Hepatocyte (in vitro differentiated cells): ENCODE measurements around the gene TMEM86B. TPM values are rescaled to one million over a fixed set of nuclear protein-coding genes. Genes with fewer than 3 reads are reported as not detected.

Source experiments
- DNase-seq: peaks from one replicate; pipeline ENCODE4 v3.0.0-alpha.2; 2016; ENCODE audit warnings: low spot score
- H2AFZ ChIP-seq: fragments of 200-600 bp; sonication (generic); 2 replicates; pipeline ENCODE4 v1.6.0; 2016; ENCODE audit warnings: antibody characterized with exemption, mild to moderate bottlenecking
- H3K27ac ChIP-seq: fragments of 200-600 bp; sonication (generic); 2 replicates; pipeline ENCODE4 v1.5.1; 2016; ENCODE audit warnings: mild to moderate bottlenecking
- H3K27me3 ChIP-seq: fragments of 200-600 bp; sonication (generic); 2 replicates; pipeline ENCODE4 v1.6.1; 2016
- H3K36me3 ChIP-seq: fragments of 200-600 bp; sonication (generic); replicated peaks from 2 replicates; pipeline ENCODE4 v1.5.1; 2016; ENCODE audit warnings: low read depth; ENCODE audit not compliant: insufficient read depth
- H3K4me1 ChIP-seq: fragments of 200-600 bp; sonication (generic); 2 replicates; pipeline ENCODE4 v1.5.1; 2016; ENCODE audit warnings: mild to moderate bottlenecking, moderate library complexity; ENCODE audit not compliant: insufficient read depth
- H3K4me2 ChIP-seq: fragments of 200-600 bp; sonication (generic); 2 replicates; pipeline ENCODE4 v1.6.0; 2016
- H3K4me3 ChIP-seq: fragments of 200-600 bp; sonication (generic); 2 replicates; pipeline ENCODE4 v1.5.1; 2016; ENCODE audit warnings: mild to moderate bottlenecking
- H3K79me2 ChIP-seq: fragments of 200-600 bp; sonication (generic); 2 replicates; pipeline ENCODE4 v1.6.0; 2017; ENCODE audit warnings: mild to moderate bottlenecking
- H3K9me2 ChIP-seq: fragments of 200-600 bp; sonication (generic); replicated peaks from 2 replicates; pipeline ENCODE4 v1.6.0; 2017; ENCODE audit warnings: mild to moderate bottlenecking; ENCODE audit not compliant: insufficient read depth
- H3K9me3 ChIP-seq: fragments of 200-600 bp; sonication (generic); 2 replicates; pipeline ENCODE4 v1.5.1; 2016; ENCODE audit warnings: low read depth, mild to moderate bottlenecking
- H4K20me1 ChIP-seq: fragments of 200-600 bp; sonication (generic); 2 replicates; pipeline ENCODE4 v1.6.0; 2016; ENCODE audit warnings: mild to moderate bottlenecking; ENCODE audit not compliant: insufficient read depth, poor library complexity, severe bottlenecking
- CTCF ChIP-seq: fragments of 200-600 bp; sonication (generic); IDR thresholded peaks from 2 replicates; pipeline ENCODE4 v1.5.1; 2016; ENCODE audit warnings: antibody characterized with exemption, mild to moderate bottlenecking; ENCODE audit not compliant: poor library complexity
- EZH2 ChIP-seq: fragments of 200-600 bp; sonication (generic); IDR thresholded peaks from 2 replicates; pipeline ENCODE4 v1.6.1; 2016; ENCODE audit warnings: antibody characterized with exemption, mild to moderate bottlenecking, borderline replicate concordance
- EZH2phosphoT487 ChIP-seq: fragments of 200-600 bp; sonication (generic); IDR thresholded peaks from one replicate; pipeline ENCODE4 v1.6.1; 2018; ENCODE audit warnings: antibody characterized with exemption, mild to moderate bottlenecking, low read depth, moderate library complexity; ENCODE audit not compliant: unreplicated experiment, severe bottlenecking
- WGBS: methylation state at CpG from one replicate; pipeline ENCODE4 v1.1.6; 2016; ENCODE audit warnings: low lambda C conversion rate; ENCODE audit errors: missing lambda C conversion rate; 5-methylcytosine and 5-hydroxymethylcytosine counted together
- polyA plus RNA-seq: library from polyadenylated mRNA; unstranded; fragments of >200 nt; fragmentation: Nextera tagmentation; extraction: Ambion mirVana; gene quantifications from 2 replicates; pipeline ENCODE4 v1.2.1, GENCODE V29; 2016
- total RNA-seq: library from RNA; depleted of rRNA; stranded (reverse); fragments of >200 nt; gene quantifications from 2 replicates; pipeline ENCODE4 v1.2.3, GENCODE V29; 2014

TMEM86B gene
- total and polyA plus RNA-seq, 2 experiments from 2014 or later: 21.1 to 62.3 TPM

- Histone ChIP-seq H3K27me3 (no peaks in the 10 kb centered on the region), H3K9me2 (no peaks in the 10 kb centered on the region), H3K4me3 (no peak overlapping the region), H3K27ac (peak overlapping the region; percentile 97), H3K9me3 (no peaks in the 10 kb centered on the region), H3K4me1 (peaks cover 19% of the 10 kb centered on the region), H4K20me1 (no peaks in the 10 kb centered on the region), H3K4me2 (peak overlapping the region; percentile 82), H2AFZ (no peak overlapping the region), H3K79me2 (peaks cover 21% of the 10 kb centered on the region), H3K36me3 (no peaks in the 10 kb centered on the region)
- 42% methylated on average over 17 of the region's 17 CpGs for WGBS
- TF ChIP-seq CTCF: no peak
- TF ChIP-seq EZH2phosphoT487: no peak
- TF ChIP-seq EZH2: no peak
- DNase-seq: peak; percentile 41
Measured at GRCh38 chr19:55228015-55228391, 560 bp downstream of the TMEM86B start.

GRCh38 chr19:55227241-55228014 is 1.1 kb downstream of the TMEM86B start:
- 90% methylated on average over 21 of the region's 25 CpGs for WGBS
- H3K27me3 ChIP-seq: no peaks in the 10 kb centered on the region
- no peaks in the 10 kb centered on the region for H4K20me1 ChIP-seq
- peaks cover 19% of the 10 kb centered on the region for H3K4me1 ChIP-seq
- no peaks in the 10 kb centered on the region for H3K9me2 ChIP-seq
- no peaks in the 10 kb centered on the region for H3K36me3 ChIP-seq
- no peaks in the 10 kb centered on the region for H3K9me3 ChIP-seq
- H3K27ac ChIP-seq: peak overlapping the region; percentile 97
- peak overlapping the region; percentile 82 for H3K4me2 ChIP-seq
- no peak overlapping the region for H3K4me3 ChIP-seq
- TF ChIP-seq CTCF: no peak
- TF ChIP-seq EZH2phosphoT487: no peak
- no peak for TF ChIP-seq EZH2
- no peak overlapping the region for H2AFZ ChIP-seq
- no peak for DNase-seq
- peaks cover 21% of the 10 kb centered on the region for H3K79me2 ChIP-seq

- WGBS: 88% methylated on average over 13 of the region's 18 CpGs
- H3K4me1 ChIP-seq: peaks cover 19% of the 10 kb centered on the region
Measured at GRCh38 chr19:55226788-55227187, 1.8 kb downstream of the TMEM86B start.

More at GRCh38 chr19:55226788-55227187, 1.8 kb downstream of the TMEM86B start:
- Histone ChIP-seq H3K27ac (no peak overlapping the region), H3K9me3 (no peaks in the 10 kb centered on the region), H3K9me2 (no peaks in the 10 kb centered on the region), H3K4me2 (peak overlapping the region; percentile 82), H3K4me3 (no peak overlapping the region), H2AFZ (no peak overlapping the region), H3K36me3 (no peaks in the 10 kb centered on the region), H4K20me1 (no peaks in the 10 kb centered on the region), H3K27me3 (no peaks in the 10 kb centered on the region), H3K79me2 (peaks cover 21% of the 10 kb centered on the region)
- DNase-seq: no peak
- TF ChIP-seq EZH2phosphoT487 (no peak), EZH2 (no peak), CTCF (no peak)
